ENCODE results near the gene ZNRF3.

- TF ChIP-seq ZNF16 (tag by site-specific recombination; IDR thresholded peaks at IDR 0.05; ENCODE audit: low read depth) (no peak), HOXA7 (CRISPR knock-in tag; IDR thresholded peaks at IDR 0.05; ENCODE audit: borderline replicate concordance) (no peak), WT1 (tag by site-specific recombination; IDR thresholded peaks at IDR 0.05) (no peak), BCL11A (tag by site-specific recombination; IDR thresholded peaks at IDR 0.05; ENCODE audit: low read depth) (no peak), TCF7L2 (IDR thresholded peaks at IDR 0.05; ENCODE audit: borderline replicate concordance, low read depth, low read length) (no peak)
- TF ChIP-seq, protein P1, sequence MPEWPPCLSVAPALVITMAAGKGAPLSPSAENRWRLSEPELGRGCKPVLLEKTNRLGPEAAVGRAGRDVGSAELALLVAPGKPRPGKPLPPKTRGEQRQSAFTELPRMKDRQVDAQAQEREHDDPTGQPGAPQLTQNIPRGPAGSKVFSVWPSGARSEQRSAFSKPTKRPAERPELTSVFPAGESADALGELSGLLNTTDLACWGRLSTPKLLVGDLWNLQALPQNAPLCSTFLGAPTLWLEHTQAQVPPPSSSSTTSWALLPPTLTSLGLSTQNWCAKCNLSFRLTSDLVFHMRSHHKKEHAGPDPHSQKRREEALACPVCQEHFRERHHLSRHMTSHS (tag by site-specific recombination; IDR thresholded peaks at IDR 0.05): no peak
- TF ChIP-seq, protein P2, sequence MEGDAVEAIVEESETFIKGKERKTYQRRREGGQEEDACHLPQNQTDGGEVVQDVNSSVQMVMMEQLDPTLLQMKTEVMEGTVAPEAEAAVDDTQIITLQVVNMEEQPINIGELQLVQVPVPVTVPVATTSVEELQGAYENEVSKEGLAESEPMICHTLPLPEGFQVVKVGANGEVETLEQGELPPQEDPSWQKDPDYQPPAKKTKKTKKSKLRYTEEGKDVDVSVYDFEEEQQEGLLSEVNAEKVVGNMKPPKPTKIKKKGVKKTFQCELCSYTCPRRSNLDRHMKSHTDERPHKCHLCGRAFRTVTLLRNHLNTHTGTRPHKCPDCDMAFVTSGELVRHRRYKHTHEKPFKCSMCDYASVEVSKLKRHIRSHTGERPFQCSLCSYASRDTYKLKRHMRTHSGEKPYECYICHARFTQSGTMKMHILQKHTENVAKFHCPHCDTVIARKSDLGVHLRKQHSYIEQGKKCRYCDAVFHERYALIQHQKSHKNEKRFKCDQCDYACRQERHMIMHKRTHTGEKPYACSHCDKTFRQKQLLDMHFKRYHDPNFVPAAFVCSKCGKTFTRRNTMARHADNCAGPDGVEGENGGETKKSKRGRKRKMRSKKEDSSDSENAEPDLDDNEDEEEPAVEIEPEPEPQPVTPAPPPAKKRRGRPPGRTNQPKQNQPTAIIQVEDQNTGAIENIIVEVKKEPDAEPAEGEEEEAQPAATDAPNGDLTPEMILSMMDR (tag by site-specific recombination; IDR thresholded peaks at IDR 0.05): no peak
Observed at GRCh38 chr22:28969401-28970168, 86.2 kb downstream of the ZNRF3 start.
